ENCODE data around the gene PLEKHA6. TPM values are rescaled to one million over a fixed set of nuclear protein-coding genes. Genes with fewer than 3 reads are reported as not detected.

Gene PLEKHA6
- total and polyA plus RNA-seq, 2 donors (not counting 1 experiment from before 2014, with no cell fraction given), result 0.31 to 0.47 TPM

GRCh38 chr1:204390751-204391466 is 31.2 kb upstream of the PLEKHA6 start:
- ChIA-PET CTCF (interaction anchor here (1.2 kb wide), 1 partner anchor 13 kb away, joined by 4 read pairs; no protein-coding TSS in a partner anchor), POLR2A (no interaction called here)
- H3K9me3 ChIP-seq (ENCODE audit: control extremely low read depth in 1 of 3, control insufficient read depth in 2 of 3, insufficient read depth in 1 of 3, low read length in 2 of 3), result peaks cover 0 to 5% (median 0%) of the 10 kb centered on the region in 3 donors
- H4K20me1 ChIP-seq (ENCODE audit: control insufficient read depth, insufficient read depth, low read length, poor library complexity, severe bottlenecking), result no peaks in the 10 kb centered on the region
- DNase-seq (no peak), ATAC-seq (ENCODE audit: low read depth) (no peak)
- H3K36me3 ChIP-seq (replicated peaks in 1 of 2; ENCODE audit: control extremely low read depth in 1 of 2, control insufficient read depth in 1 of 2, extremely low read depth in 1 of 2, insufficient read depth in 2 of 2, low read length in 1 of 2), result no peaks in the 10 kb centered on the region
- no peak overlapping the region for H3K4me2 ChIP-seq (replicated peaks; ENCODE audit: low read depth, low read length, poor library complexity, severe bottlenecking)
- no peaks in the 10 kb centered on the region for H3K79me2 ChIP-seq (ENCODE audit: control insufficient read depth, insufficient read depth, low read length)
- 56% methylated on average over 3 of the region's 4 CpGs for WGBS (ENCODE audit: insufficient coverage)
- H2AFZ ChIP-seq (ENCODE audit: insufficient read depth, low read depth, low read length, poor library complexity, severe bottlenecking), result no peak overlapping the region
- Mint-ChIP-seq H3K27me3 (no peaks in the 10 kb centered on the region), H3K4me3 (no peak overlapping the region), H3K4me1 (no peaks in the 10 kb centered on the region), H3K27ac (no peak overlapping the region), H3K9me3 (ENCODE audit: insufficient read depth) (no peaks in the 10 kb centered on the region)
- no peaks in the 10 kb centered on the region for H3K4me1 ChIP-seq (ENCODE audit: control insufficient read depth in 2 of 2, insufficient read depth in 2 of 2, low read length in 2 of 2)
- TF ChIP-seq CTCF (IDR thresholded peaks at IDR 0.05), result no peak
- no peak for TF ChIP-seq EZH2 (IDR thresholded peaks at IDR 0.05; ENCODE audit: borderline replicate concordance, insufficient read depth, low read depth, low read length, poor library complexity, severe bottlenecking)
- no peaks in the 10 kb centered on the region for H3K27me3 ChIP-seq (replicated peaks in 1 of 4; ENCODE audit: control extremely low read depth in 1 of 4, control insufficient read depth in 3 of 4, insufficient read depth in 4 of 4, low read length in 3 of 4)
- no peak overlapping the region for H3K4me3 ChIP-seq (ENCODE audit: control extremely low read depth in 1 of 5, extremely low read depth in 1 of 5, insufficient read depth in 1 of 5, low read depth in 2 of 5, low read length in 4 of 5)
- H3K27ac ChIP-seq (ENCODE audit: low read length in 2 of 2), result no peak overlapping the region
- intact Hi-C loops (cut with micrococcal nuclease), result no loop called here
- H3K9ac ChIP-seq (ENCODE audit: low read length), result no peak overlapping the region

DNA sequence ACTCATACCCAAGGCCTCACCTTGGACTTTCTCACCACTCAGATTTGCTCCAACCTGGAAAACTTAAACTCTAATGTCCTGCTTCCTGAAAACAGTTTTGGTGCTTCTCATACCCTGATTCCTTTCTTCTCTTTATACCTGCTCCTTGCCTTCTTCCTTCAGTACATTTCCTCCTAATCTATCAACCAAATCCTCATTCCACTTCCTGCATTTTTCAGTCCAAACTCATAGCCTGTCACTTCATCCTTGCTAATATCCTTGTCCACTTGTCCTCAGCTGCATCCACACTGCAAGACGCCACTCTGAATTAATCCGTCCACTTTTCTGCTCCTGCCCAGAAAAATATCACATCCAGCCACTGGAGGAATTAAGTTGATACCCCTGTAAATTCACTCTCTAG is 26.0 kb upstream of the PLEKHA6 start:
- H3K27me3 Mint-ChIP-seq, result no peaks in the 10 kb centered on the region
- no peaks in the 10 kb centered on the region for H3K9me3 ChIP-seq (ENCODE audit: control extremely low read depth in 1 of 3, control insufficient read depth in 2 of 3, insufficient read depth in 1 of 3, low read length in 2 of 3)
- H3K4me3 ChIP-seq (ENCODE audit: control extremely low read depth in 1 of 5, extremely low read depth in 1 of 5, insufficient read depth in 1 of 5, low read depth in 2 of 5, low read length in 4 of 5), result no peak overlapping the region
- no peak overlapping the region for H3K4me2 ChIP-seq (replicated peaks; ENCODE audit: low read depth, low read length, poor library complexity, severe bottlenecking)
- DNase-seq (no peak), ATAC-seq (ENCODE audit: low read depth) (no peak)
- TF ChIP-seq CTCF (IDR thresholded peaks at IDR 0.05), result no peak
- no peak for TF ChIP-seq EZH2 (IDR thresholded peaks at IDR 0.05; ENCODE audit: borderline replicate concordance, insufficient read depth, low read depth, low read length, poor library complexity, severe bottlenecking)
- H3K4me3 Mint-ChIP-seq, result no peak overlapping the region
- no peak overlapping the region for H2AFZ ChIP-seq (ENCODE audit: insufficient read depth, low read depth, low read length, poor library complexity, severe bottlenecking)
- H3K27ac Mint-ChIP-seq, result no peak overlapping the region
- H3K36me3 ChIP-seq (replicated peaks in 1 of 2; ENCODE audit: control extremely low read depth in 1 of 2, control insufficient read depth in 1 of 2, extremely low read depth in 1 of 2, insufficient read depth in 2 of 2, low read length in 1 of 2), result no peaks in the 10 kb centered on the region
- H4K20me1 ChIP-seq (ENCODE audit: control insufficient read depth, insufficient read depth, low read length, poor library complexity, severe bottlenecking), result no peaks in the 10 kb centered on the region
- peaks cover 3% of the 10 kb centered on the region for H3K4me1 Mint-ChIP-seq
- no peaks in the 10 kb centered on the region for H3K9me3 Mint-ChIP-seq (ENCODE audit: insufficient read depth)
- 100% methylated on average over 2 of the region's 2 CpGs for WGBS (ENCODE audit: insufficient coverage)
- H3K27ac ChIP-seq (ENCODE audit: low read length in 2 of 2), result no peak overlapping the region
- CTCF ChIA-PET, result interaction anchor here (2.8 kb wide), 1 partner anchor 13 kb away, joined by 14 read pairs; no protein-coding TSS in a partner anchor
- intact Hi-C loops (cut with micrococcal nuclease), result no loop called here
- no peaks in the 10 kb centered on the region for H3K79me2 ChIP-seq (ENCODE audit: control insufficient read depth, insufficient read depth, low read length)
- POLR2A ChIA-PET, result no interaction called here
- no peak overlapping the region for H3K9ac ChIP-seq (ENCODE audit: low read length)
- H3K4me1 ChIP-seq (ENCODE audit: control insufficient read depth in 2 of 2, insufficient read depth in 2 of 2, low read length in 2 of 2), result peaks cover 0 to 8% of the 10 kb centered on the region in 2 donors
- no peaks in the 10 kb centered on the region for H3K27me3 ChIP-seq (replicated peaks in 1 of 4; ENCODE audit: control extremely low read depth in 1 of 4, control insufficient read depth in 3 of 4, insufficient read depth in 4 of 4, low read length in 3 of 4)
